GM08714 (cell line): Measurements from ENCODE around the gene CUL2.
"Not testable (repeated sequence)": the region's sequence is repeated elsewhere in the genome, so short reads cannot be mapped to it uniquely, and the experiment has no call there.

Experiments used
- H3K4me3 ChIP-seq: fragments of 200-500 bp; sonication (Bioruptor generic); 2 replicates; pipeline ENCODE4 v1.5.1; 2014; ENCODE audit warnings: mild to moderate bottlenecking, low read length, inconsistent platforms
- ZNF274 ChIP-seq: IDR thresholded peaks from 2 replicates; pipeline ENCODE4 v1.6.1; 2012; ENCODE audit warnings: mild to moderate bottlenecking, low read depth, low read length

CUL2 gene

DNA sequence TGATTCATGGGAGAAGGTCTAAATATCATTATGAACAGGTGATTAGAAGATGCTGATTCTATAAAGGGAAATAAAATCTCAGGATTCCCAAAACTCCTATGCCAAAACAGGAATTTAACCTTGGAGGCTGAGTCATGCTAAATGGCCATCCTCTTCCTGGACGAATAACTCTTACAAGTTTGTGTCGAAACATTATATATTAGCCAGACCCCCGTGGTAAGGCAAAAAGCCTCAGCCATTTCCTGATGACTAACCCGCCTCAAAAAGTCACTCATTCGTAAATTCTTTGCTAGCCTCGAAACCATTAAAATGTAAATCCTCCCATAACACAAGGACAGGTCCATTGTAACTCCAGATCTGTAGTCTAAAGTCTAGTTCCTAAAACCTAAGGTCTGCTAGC, 32.0 kb downstream of the CUL2 start:
- TF ChIP-seq ZNF274 = no peak
- H3K4me3 ChIP-seq = no peak overlapping the region

DNA sequence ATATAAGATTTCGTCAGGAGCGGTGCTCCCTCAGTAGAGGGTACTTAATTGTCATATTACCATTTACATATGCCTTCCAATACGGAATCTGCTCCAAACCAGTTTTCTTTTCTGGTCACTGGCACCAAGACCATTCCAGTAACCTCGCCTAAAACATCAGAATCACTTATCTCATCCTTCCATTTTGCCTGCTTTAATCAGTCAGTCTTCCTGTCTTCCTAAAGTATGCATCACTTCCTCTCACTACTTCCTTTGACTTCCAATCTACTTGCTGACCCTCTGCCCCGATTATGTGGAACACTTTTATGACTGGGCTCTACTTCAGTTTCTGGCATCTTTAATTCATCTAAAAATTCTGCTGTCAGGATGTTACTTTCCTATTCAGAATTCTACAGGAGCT, 33.5 kb downstream of the CUL2 start:
- no peak for TF ChIP-seq ZNF274
- H3K4me3 ChIP-seq = no peak overlapping the region

DNA sequence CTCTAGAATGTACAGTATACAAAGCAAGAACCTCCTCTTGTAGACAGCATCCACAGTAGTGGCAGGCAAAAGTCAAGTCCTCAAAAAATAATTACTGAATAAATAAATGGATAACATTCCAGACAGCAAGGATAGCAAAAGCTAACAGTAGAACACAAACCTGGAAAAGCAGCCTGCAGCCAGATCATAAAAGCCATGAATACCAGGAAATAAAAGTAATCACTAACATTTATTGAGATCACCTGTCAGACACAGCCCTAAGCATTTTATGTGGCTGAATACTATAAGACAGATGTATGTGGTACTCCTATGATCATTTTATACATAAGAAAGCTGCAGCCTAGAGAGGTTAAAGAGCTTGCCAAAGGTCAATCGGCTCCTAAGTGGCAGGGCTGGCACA, 34.0 kb downstream of the CUL2 start:
- no peak for TF ChIP-seq ZNF274
- H3K4me3 ChIP-seq = no peak overlapping the region

DNA sequence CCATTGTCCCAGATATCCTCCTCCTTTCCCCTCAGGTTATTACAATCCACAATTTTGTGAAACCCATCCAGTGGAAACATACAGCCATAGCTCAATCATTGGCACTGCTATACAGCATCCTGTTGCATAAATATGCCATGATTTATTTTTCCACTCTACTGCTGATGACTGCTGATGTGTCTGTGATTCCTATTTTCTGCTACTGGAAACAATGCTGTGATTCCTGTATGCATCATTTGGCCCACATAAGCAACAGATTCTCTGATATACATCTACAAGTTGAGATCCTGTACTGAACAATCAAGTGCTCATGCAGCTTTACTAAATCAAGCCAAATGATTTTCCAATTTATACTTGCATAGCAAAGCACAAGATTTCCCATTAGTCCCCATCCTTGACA, 39.6 kb downstream of the CUL2 start:
- no peak for TF ChIP-seq ZNF274
- no peak overlapping the region for H3K4me3 ChIP-seq

DNA sequence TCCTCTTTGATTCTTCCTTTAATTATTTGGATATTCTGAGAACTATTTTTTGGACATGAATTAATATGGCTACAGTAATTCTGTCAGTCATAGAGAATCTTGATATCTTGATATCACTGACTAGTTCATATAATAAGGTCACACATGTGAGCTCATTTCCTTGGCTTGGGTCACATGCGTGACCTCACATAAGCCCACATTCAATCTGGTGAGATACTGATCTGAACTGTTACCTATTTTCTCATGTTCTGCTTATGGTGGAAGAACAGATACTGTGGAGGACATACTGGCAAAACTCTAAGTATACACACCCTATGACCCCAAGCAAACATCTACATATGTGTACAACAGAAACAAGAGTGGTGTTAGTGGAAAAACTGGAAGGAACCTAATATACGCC, 44.1 kb downstream of the CUL2 start:
- H3K4me3 ChIP-seq = no peak overlapping the region
- no peak for TF ChIP-seq ZNF274

DNA sequence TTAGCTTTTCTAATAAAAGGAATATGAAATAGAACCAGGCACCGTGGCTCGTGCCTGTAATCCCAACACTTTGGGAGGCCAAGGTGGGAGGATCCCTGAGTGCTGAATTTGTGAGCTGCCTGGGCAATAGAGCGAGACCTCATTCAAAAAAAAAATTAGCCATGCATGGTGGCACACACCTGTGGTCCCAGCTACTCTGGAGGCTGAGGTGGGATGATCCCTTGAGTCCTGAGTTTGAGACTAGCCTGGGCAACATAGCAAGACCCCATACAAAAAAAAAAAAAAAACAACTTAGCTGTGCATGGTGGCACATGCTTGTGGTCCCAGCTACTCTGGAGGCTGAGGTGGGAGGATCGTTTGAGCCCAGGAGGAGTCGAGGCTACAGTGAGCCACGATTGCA, 44.9 kb downstream of the CUL2 start:
- not testable (repeated sequence) for H3K4me3 ChIP-seq

DNA sequence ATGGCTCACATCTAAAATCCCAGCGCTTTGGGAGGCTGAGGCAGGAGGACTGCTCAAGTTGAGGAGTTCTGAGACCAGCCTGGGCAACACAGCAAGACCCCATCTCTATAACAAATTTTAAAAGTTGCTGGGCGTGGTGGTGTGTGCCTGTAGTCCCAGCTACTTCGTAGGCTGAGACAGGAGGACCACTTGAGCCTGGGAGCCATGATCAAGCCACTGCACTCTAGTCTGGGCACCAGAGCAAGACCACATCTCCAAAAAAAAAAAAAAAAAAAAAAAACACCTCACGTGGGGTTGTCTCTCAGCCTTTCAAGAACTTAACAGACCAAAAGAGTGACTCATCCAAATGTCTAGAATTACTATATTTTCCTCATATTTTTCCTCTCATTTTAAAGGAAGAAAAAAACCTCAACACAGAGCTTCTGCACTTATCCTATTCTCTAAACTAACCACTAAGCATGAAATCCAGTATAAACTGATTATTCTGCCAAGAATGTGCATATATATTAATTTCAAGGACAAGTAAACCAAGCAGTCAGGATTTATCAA, 46.3 kb downstream of the CUL2 start:
- no peak overlapping the region for H3K4me3 ChIP-seq
- TF ChIP-seq ZNF274 = no peak

DNA sequence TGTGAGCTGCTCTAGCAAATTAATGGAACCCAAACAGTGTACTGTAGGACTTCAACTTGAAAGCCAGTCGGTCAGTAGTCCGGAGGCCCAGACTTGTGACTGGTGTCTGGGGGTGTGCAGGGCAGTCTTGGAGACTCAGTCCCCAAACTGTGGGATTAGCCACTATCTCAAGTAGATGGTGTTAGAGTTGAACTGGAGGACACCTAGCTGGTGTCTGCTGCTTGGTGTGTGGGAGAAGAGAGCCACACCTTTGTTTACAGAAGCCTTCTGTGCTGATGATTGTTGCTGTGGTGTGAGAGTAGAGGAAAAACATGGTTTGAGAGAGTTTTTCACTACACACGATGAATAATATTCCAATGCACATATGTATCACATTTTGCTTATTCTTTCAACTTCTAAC, 47.4 kb downstream of the CUL2 start:
- no peak overlapping the region for H3K4me3 ChIP-seq
- TF ChIP-seq ZNF274 = no peak

DNA sequence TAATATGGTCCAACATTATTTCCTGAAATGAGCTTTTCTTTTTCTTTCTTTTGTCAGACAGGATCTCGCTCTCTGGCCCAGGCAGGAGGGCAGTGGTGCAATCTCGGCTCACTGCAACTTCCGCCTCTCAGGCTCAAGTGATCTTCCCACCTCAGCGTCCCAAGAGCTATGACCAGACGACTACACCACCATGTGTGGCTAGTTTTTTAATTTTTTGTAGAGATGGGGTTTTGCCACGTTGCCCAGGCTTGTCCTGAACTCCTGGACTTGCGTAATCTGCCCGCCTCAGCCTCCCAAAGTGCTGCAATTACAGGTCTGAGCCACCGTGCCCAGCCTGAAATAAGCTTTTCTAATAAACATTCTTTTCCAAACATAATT, 48.6 kb downstream of the CUL2 start:
- H3K4me3 ChIP-seq = no peak overlapping the region
- TF ChIP-seq ZNF274 = no peak

DNA sequence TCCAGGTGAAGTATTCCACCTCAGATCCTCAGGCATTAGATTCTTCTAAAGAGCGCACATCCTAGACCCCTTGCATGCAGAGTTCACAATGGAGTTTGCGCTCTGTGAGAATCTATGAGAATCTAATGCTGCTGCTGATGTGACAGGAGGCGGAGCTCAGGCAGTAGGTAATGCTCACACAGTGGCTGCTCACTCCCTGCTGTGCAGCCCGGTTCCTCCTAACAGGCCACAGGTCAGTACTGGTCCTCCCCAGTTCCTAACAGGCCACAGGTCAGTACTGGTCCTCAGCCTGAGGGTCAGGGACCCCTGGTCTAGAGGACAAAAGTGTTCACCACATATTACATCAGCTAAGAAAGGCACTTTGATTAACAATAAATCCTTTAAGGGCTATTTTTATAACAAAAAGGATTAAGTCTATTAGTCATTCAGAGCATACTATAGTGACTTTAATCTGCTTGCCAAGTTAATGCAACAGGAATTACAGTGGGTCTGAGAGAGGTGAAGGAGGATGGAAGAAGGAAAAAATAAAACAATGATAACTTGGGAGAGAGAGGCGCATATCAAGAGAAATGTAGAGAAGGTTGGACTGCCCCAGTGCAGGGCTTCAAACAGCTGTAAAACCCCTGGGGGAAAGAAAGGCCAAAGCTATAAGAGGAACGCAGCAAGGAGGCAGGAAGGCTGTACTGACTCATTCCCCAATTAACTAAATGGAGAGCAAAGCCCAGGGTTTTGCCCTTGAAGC, 49.2 kb downstream of the CUL2 start:
- H3K4me3 ChIP-seq = no peak overlapping the region
- TF ChIP-seq ZNF274 = no peak

DNA sequence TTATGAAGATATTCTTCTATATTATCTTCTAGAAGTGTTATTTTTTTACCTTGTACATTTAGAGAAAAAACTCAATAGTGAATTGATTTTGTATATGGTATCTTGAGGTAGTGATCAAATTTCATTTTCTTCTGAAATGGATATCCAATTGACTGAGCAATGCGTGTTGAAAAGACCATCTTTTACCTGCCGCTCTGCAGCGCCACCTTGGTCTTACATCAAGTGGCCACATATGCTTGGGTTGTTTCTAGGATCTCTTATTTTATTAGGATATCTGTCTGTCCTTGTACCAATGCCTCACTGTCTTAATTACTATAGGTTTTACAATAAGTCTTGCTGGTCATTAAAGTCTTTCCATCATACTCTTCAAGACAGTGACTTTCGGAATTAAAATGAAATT, 53.0 kb downstream of the CUL2 start:
- TF ChIP-seq ZNF274 = no peak
- no peak overlapping the region for H3K4me3 ChIP-seq

DNA sequence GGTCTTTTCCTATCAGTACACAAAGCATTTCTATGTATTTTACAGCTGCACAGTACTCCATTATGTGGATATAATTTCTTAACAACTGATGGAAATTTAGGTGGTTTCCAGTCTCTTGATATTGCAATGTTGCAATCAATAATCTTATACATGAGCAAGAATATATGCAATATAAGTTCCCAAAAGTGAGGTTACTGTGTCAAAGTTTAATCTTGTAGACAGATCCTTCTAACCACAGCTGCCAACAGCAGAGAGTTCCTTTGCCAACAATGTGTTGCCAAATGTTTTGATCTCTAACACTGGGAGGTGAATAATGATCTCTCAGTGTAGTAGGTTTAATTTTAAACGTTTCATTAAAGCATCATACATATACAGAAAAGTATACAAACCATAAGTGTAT, 54.5 kb downstream of the CUL2 start:
- no peak for TF ChIP-seq ZNF274
- H3K4me3 ChIP-seq = no peak overlapping the region

DNA sequence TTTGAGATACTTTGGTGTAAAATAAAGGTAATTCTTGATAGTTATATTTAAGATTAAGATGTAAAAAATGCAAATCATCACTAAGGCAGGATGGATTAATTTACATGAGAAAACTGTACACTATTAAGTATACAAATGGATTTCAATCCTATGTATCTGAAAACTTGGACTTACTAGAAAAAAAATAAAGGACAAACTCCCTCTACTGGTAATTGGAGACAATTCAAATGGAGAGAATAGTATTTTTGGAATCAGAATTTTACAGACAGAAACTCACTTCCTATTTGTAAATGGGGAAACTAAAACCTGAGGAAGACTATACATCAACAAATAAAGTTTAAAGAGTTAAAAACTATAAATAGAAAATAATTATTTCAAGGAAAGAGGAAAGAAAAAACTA, 62.6 kb downstream of the CUL2 start:
- no peak overlapping the region for H3K4me3 ChIP-seq
- TF ChIP-seq ZNF274 = no peak

DNA sequence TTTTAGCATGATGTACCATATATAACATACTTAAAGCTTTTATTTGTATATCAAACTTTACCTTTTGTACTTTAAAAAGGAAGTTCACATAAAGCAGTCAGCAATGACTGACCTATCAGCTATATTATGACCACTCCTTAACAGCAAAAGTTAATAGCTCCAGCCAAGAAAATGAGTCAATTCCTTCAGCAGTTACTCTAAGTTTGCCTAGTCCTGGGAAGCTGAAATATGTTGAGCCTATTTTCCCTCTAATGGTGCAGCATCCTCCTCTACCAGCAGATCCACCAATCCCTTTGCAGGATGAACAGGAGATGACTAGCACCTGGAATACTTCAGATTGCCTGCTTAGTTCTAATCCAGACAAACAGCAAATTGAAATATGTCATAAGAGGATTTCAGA, 64.2 kb downstream of the CUL2 start:
- TF ChIP-seq ZNF274 = no peak
- no peak overlapping the region for H3K4me3 ChIP-seq

DNA sequence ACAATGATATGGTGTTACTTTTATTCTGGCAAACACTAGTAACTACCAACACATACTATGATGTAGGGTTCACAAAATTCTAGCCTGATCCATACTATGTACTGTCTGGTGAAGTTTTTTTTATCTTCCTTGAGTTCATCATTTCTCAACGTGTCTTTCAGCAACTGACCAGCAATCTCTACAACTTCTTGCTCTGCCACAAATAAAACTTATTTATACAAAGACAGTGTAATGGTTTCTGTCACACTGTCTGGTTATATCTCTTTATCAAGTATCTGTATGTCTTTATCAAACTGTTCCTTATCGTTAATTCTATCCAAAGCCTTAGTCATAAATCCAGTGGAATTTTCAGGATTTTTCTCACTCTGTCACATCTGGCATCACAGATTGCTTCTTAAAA, 69.7 kb downstream of the CUL2 start:
- TF ChIP-seq ZNF274 = no peak
- no peak overlapping the region for H3K4me3 ChIP-seq
